HG02852 (cell line): ENCODE measurements around the gene ASNS.
"Not testable (repeated sequence)": the region's sequence is repeated elsewhere in the genome, so short reads cannot be mapped to it uniquely, and the experiment has no call there.

ENCODE experiments used
- ATAC-seq: cut with Tn5 transposase; IDR thresholded peaks from one replicate; pipeline ENCODE4 v1.9.1; 2021; ENCODE audit warnings: mild to moderate bottlenecking, moderate library complexity; ENCODE audit not compliant: unreplicated experiment

The ASNS gene

GRCh38 chr7:97872025-97872669 is at the start of gene ASNS:
Gene ASNS, minus strand, starts transcription at chr7:97872408. Its CDS starts 3,252 bp downstream, at chr7:97869156.
- ATAC-seq, result peak; percentile 99

- not testable (repeated sequence) for ATAC-seq
Observed at GRCh38 chr7:97921254-97921653, 49.0 kb upstream of the ASNS start.

GRCh38 chr7:97915267-97915666 is 43.1 kb upstream of the ASNS start:
- not testable (repeated sequence) for ATAC-seq

- ATAC-seq, result not testable (repeated sequence)
Observed at GRCh38 chr7:97912294-97912693, 40.1 kb upstream of the ASNS start.

- not testable (repeated sequence) for ATAC-seq
Observed at GRCh38 chr7:97896893-97897292, 24.7 kb upstream of the ASNS start.

- not testable (repeated sequence) for ATAC-seq
Observed at GRCh38 chr7:97891721-97892120, 19.5 kb upstream of the ASNS start.

GRCh38 chr7:97879527-97879926 is 7.3 kb upstream of the ASNS start:
- ATAC-seq, result not testable (repeated sequence)

GRCh38 chr7:97874894-97875293 is 2.7 kb upstream of the ASNS start:
- not testable (repeated sequence) for ATAC-seq

- no peak for ATAC-seq
Observed at GRCh38 chr7:97873606-97874005, 1.4 kb upstream of the ASNS start.

- peak; percentile 19 for ATAC-seq
Observed at GRCh38 chr7:97871659-97872024, 566 bp downstream of the ASNS start.

GRCh38 chr7:97868788-97869187 is 3.4 kb downstream of the ASNS start:
- no peak for ATAC-seq

- no peak for ATAC-seq
Observed at GRCh38 chr7:97868314-97868713, 3.9 kb downstream of the ASNS start.

GRCh38 chr7:97865104-97865503 is 7.1 kb downstream of the ASNS start:
- no peak for ATAC-seq

- ATAC-seq, result no peak
Observed at GRCh38 chr7:97859606-97860204, 12.5 kb downstream of the ASNS start.

GRCh38 chr7:97858221-97858620 is 14.0 kb downstream of the ASNS start:
- ATAC-seq, result no peak

- no peak for ATAC-seq
Observed at GRCh38 chr7:97857544-97857943, 14.7 kb downstream of the ASNS start.

- no peak for ATAC-seq
Observed at GRCh38 chr7:97851683-97852082, 20.5 kb downstream of the ASNS start.

- ATAC-seq, result not testable (repeated sequence)
Observed at GRCh38 chr7:97850262-97851031, 21.8 kb downstream of the ASNS start.

- ATAC-seq, result no peak
Observed at GRCh38 chr7:97847791-97848190, 24.4 kb downstream of the ASNS start.

GRCh38 chr7:97846945-97847344 is 25.3 kb downstream of the ASNS start:
- no peak for ATAC-seq

- no peak for ATAC-seq
Observed at GRCh38 chr7:97845622-97846203, 26.5 kb downstream of the ASNS start.

- no peak for ATAC-seq
Observed at GRCh38 chr7:97844036-97844435, 28.2 kb downstream of the ASNS start.
